Stimulated activated CD8-positive, alpha-beta memory T cell treated with anti-CD3 and anti-CD28 coated beads, Interleukin-12 subunit alpha, Interleukin-12 subunit beta, amount 100 ng/mL, for 1 hour (primary cell): ENCODE measurements around the gene TTC23.

Experiments used
- DNase-seq: peaks from one replicate; pipeline ENCODE4 v3.0.0-alpha.2; 2020; ENCODE audit warnings: low read depth

Gene TTC23

GRCh38 chr15:99135194-99135593, 114.2 kb downstream of the TTC23 start:
- DNase-seq: no peak

DNA sequence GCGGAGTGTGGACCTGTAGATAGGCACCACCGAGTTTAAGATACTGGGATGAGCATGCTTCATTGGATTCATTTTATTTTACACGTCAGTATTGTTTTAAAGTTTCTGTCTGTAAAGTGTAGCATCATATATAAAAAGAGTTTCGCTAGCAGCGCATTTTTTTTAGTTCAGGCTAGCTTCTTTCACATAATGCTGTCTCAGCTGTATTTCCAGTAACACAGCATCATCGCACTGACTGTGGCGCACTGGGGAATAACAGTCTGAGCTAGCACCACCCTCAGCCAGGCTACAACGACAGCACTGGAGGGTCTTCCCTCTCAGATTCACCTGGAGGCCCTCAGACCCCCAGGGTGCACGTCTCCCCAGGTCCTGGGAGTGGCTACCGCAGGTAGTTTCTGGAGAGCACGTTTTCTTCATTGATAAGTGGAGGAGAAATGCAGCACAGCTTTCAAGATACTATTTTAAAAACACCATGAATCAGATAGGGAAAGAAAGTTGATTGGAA, 115.0 kb downstream of the TTC23 start:
- no peak for DNase-seq

- no peak for DNase-seq
These were observed 116.6 kb downstream of the TTC23 start for GRCh38 chr15:99132634-99133287.

DNA sequence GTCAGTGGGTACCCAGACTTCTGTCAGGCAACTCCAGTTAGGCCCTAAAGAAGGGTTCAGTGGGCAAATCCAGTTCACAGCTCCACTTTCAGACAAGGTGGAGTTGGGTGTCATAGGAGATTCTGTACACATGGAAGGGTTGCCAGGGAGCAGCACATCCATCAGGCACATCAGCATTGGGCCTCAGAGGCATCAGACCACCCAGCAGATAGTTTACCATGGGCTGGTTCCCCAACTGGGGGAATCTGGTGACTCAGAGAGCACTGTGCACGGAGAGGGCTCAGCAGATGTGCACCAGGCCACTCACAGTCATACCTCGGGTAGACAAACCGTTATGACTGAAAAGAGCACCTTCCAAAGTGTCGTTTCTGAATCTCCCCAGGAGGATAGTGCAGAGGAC, 117.3 kb downstream of the TTC23 start:
- no peak for DNase-seq

DNA sequence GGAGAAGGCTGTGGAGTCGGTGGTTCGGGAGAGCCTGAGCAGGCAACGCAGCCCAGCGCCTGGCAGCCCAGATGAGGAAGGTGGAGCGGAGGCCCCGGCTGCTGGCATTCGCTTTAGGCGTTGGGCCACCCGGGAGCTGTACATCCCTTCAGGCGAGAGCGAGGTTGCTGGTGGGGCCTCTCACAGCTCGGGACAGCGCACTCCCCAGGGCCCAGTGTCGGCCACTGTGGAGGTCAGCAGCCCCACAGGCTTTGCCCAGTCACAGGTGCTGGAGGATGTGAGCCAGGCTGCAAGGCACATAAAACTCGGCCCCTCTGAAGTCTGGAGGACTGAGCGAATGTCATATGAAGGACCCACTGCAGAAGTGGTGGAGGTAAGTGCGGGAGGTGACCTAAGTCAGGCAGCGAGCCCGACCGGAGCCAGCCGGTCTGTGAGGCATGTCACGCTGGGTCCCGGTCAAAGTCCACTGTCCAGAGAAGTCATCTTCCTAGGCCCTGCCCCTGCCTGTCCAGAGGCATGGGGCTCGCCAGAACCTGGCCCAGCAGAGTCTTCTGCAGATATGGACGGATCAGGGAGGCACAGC, 117.8 kb downstream of the TTC23 start:
- DNase-seq: no peak

- no peak for DNase-seq
These were observed 118.5 kb downstream of the TTC23 start for GRCh38 chr15:99130765-99131440.

GRCh38 chr15:99130314-99130713, 119.1 kb downstream of the TTC23 start:
- no peak for DNase-seq

DNA sequence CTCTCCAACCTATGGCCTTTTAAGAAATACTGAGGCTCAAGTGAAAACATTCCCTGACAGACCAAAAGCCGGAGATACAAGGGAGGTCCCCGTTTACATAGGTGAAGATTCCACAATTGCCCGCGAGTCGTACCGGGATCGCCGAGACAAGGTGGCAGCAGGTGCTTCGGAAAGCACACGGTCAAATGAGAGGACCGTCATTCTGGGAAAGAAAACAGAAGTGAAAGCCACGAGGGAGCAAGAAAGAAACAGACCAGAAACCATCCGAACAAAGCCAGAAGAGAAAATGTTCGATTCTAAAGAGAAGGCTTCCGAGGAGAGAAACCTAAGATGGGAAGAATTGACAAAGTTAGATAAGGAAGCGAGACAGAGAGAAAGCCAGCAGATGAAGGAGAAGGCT, 119.7 kb downstream of the TTC23 start:
- DNase-seq: no peak

GRCh38 chr15:99128411-99128810, 121.0 kb downstream of the TTC23 start:
- no peak for DNase-seq

DNA sequence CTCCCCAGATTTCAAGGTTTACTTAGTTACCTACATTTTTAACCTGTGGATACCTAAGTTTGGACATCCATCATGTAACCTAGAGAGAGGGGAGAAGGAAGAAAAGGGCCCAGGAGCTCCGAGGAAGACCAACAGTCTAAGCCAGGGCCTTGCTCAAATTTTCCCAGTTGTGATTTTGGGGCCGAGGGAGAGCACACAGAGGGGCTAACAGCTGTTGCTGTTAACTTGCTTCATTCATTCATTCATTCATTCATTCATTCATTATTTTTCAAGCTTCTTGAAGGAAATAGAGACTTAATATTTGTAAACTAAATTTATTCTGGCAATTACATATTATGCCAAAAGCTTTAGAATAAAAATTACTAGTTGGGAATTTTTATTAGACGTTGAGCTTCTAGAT, 121.6 kb downstream of the TTC23 start:
- DNase-seq: no peak

GRCh38 chr15:99126930-99127329, 122.5 kb downstream of the TTC23 start:
- no peak for DNase-seq

DNA sequence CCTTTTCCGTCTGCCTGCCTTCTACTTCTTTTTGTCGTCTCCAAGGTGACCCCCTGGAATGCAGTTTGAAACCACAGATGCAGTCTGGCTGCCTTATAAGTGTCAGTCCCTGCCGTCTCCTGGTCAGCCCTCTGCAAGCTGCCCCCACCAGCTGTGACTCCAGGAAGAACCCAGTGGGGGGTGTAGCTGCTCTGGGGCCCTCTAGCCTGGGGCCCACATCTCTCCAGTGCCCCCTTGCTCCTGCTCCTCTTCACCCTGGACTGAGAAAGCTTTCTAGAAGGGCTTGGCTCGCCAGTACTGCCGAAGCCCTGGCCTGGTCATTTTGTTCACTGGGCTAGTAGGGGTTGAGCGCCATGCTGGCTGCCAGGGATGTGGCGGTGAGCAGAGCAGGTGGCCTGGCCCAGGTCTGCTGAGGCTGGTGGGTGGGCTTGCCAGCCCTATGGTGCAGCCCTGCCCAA, 123.2 kb downstream of the TTC23 start:
- no peak for DNase-seq

GRCh38 chr15:99125061-99125891, 124.1 kb downstream of the TTC23 start:
- DNase-seq: no peak

GRCh38 chr15:99124641-99125040, 124.7 kb downstream of the TTC23 start:
- DNase-seq: no peak

DNA sequence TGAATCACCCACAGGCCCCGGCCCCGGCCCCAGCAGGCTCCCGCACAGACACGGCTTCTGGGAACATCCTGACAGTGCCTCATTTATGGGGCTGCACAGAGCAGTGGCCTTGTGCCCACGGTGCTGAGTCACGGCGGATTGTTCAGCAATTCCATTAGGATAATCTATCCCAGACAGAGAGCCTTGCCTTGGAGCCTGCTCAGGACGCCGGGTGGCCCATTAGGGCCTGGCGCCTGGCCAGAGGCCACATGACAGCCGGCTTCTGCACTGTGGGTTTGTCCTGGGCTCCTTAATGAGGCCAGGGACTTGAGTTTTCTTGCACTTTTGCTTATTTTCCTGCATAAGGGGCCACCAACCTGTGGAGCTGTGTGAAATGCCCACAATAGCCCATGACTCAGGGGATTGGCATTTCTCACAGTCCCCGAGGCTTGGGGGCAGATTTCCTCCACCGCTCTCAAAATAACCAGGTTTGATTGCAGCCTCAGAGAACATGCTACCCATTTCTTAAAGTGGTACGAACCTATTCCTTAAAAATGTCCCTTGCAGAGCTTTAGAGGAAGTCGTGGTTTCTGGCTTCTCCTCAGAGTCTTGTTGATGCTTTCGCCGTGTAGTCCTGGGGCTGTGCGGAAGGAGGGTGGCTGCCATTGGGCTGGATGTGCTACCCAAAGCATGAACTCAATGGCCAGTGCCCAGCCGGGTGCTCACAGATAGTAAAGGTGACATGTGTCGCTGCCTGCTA, 125.5 kb downstream of the TTC23 start:
- no peak for DNase-seq

- DNase-seq: no peak
These were observed 126.3 kb downstream of the TTC23 start for GRCh38 chr15:99122831-99123712.

DNA sequence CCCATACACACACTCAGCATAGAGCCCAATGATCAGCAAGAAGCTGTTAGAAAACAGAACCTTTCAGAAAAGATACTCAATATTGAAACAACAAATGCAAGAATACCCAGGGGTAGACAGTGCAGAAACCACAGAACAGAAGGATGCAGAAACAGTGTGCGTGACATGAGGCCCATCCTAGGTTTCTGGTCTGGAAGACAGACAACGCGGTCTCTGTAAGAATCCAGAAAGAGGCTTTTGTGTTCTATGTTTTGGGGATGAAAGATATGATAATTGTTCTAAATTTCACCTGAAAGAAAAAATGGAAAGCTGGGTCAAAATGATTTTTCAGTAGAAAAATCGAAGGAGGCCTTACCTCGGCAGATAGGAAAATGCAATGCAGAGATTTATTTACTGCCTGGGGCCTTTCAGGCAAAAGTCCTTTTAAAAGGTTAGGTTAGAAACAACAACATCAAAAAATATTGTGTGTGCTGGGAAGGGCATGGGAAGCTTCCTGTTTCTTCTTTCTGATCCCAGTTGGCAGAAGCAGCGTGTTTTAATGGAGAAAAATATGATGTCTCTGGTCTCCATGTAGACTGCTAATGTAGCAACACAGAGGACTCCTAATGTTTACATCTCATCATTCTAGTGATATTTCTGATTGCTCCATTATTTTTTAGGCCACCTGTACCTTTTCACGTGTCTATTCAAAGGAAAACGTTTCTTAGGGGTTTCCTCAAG, 127.5 kb downstream of the TTC23 start:
- DNase-seq: no peak

GRCh38 chr15:99121207-99121606, 128.2 kb downstream of the TTC23 start:
- DNase-seq: no peak

DNA sequence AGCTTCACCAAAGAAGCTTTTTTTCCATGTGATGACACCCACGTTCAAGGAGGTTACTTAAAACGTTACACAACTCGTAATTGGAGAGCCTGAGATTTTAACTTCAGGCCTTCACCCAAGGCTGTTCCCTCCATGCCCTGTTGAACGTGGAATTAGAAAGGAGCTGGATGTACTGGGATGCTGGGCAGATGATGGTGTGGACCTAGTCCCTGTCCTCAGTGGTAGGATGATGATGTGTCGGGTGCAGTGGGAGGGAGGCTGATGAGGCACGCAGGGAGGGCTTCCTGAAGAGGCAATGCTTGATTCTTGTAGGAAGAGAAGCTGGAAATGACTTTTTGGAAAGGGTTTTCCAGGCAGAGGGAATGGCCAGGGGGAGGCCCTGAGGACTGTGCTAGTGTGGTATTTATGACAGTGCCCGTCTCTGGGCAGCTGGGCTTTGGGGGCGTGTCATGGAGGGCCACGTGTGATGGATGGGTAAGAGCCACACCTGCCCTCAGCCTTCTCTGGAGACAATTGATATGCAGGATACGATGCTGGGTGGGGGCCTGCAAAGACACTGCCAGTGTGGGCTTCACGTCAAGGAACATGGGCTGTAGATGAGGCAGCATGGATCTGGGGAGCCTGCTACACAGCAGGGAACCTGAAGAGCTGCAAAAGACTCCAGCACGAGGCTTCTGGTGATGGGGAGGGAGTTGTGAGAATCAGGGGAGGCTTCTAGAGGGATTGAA, 129.2 kb downstream of the TTC23 start:
- DNase-seq: no peak
